Stimulated activated CD4-positive, alpha-beta T cell treated with anti-CD3 and anti-CD28 coated beads, Interleukin-4, amount 100 ng/mL, for 24 hours (primary cell): Measurements from ENCODE around the gene MMS22L.
A peak's percentile ranks its signal among the peaks of the same experiment; 100 is the strongest.

Experiments
- DNase-seq: peaks from one replicate; pipeline ENCODE4 v3.0.0-alpha.2; 2020

MMS22L gene

DNA sequence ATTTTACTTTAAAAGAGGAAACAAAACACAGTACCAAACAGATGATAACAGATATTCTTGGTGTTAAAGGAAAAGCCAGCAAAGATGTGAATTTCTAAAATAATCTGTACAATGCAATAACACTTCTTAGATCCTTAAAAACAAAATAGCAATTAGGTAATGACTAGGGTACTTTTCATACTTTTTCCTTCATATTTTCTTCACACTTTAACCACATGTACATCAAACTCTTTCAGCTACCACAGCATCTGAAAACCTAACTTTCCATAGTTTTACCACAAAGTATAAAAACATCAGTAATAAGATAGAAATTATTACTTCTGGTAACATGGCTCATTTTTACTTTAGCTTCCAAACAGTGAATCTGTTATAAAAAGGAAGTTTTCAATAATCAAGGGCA, 141.3 kb downstream of the MMS22L start:
- no peak for DNase-seq

DNA sequence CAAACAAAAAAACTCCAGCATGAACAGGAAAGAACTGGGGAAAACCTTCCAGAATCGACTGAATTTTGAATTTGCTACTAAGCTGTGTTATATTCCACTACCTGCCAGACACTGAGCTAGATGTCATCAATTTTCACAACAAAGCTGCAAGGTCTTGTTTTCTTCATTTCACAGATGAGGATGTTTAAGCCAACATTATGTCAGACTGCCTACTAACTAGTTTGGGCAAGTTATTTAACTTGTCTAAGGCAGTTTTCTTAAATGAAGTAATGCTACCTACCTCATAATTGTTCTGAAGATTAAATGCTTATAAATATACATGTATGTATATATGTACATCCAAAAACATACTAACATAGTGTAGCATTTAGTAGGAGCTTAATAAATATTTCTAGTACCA, 144.4 kb downstream of the MMS22L start:
- DNase-seq: no peak

- no peak for DNase-seq
Observed at GRCh38 chr6:97136626-97137358, 146.2 kb downstream of the MMS22L start.

DNA sequence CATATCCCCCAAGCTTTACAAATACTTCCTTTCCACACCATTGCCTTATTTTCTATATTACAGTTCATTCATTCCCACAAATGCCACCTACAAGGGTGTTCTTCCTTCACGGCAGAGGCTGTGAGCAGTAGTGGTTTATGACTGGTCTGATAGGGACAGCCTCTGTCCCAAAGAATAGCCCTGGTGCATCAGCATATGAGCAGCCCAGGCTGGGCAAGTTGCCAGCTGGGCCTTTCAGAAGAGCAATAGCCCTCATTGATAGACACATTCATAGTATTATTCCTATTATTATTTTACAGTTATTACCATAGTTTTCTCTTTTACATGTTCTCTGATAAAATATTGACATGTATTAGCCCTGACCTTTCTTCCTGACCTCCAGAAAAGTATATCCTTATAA, 149.9 kb downstream of the MMS22L start:
- no peak for DNase-seq

- no peak for DNase-seq
Observed at GRCh38 chr6:97129106-97129505, 153.9 kb downstream of the MMS22L start.

- no peak for DNase-seq
Observed at GRCh38 chr6:97128507-97128906, 154.5 kb downstream of the MMS22L start.

- no peak for DNase-seq
Observed at GRCh38 chr6:97123652-97124051, 159.4 kb downstream of the MMS22L start.

- DNase-seq: no peak
Observed at GRCh38 chr6:97123112-97123511, 159.9 kb downstream of the MMS22L start.

GRCh38 chr6:97120511-97120910, 162.5 kb downstream of the MMS22L start:
- DNase-seq: no peak

GRCh38 chr6:97114645-97115044, 168.4 kb downstream of the MMS22L start:
- DNase-seq: no peak

DNA sequence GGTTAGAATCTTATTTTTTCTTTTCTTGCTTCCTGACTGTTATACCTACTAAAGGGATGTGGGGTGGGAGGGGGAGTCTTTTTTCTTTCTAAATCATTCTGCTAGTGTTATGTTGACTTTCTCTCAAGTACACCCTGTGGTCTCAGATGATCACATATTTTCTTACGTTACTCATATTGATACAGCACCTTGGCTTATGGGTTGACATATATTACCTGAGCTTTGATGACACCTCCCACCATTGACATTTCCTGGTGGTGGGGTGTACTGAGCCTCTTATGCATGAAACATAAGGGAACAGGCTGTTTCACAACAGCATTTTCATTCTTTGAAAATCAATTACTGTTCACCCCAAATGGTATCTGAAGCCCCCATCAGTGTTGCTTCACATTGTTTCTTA, 169.8 kb downstream of the MMS22L start:
- DNase-seq: peak; percentile 10

DNA sequence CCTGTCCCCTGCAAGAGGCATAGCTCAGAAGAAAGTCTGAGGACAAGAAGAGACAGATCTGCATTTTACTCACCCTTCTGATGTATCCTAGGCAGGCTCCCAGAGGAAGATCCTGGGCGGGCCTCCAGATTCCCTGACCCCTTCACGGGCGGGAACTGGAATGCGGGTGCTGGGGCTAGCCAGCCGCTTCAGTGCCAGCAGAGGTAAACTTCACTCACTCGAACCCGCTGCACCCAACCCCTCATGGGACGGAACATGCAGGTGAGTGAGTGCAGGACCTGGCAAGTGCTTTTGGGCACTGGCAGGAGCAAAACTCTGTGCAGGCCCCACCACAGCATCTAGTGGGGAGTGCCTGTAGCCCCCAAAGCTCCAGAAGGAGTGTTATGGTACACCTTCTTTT, 171.8 kb downstream of the MMS22L start:
- no peak for DNase-seq

GRCh38 chr6:97110626-97111025, 172.4 kb downstream of the MMS22L start:
- DNase-seq: no peak

DNA sequence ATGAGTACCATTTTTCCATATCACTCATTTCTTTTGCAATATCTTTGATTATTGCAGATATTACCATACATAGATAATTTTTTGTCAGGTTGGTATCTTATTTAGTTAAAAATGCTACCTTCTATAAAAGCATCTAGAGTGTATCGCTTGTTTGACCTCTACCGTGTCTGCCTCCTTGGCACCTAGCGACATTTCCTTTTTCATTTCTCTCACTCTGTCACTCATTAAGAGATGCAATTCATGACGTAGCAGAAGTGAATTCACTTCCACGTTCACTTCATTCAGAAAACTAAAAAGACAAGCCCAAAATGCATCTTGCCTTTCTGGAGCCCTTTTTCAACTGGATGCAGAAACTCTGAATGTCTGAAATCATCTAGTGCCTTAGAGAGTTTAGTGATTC, 172.9 kb downstream of the MMS22L start:
- DNase-seq: no peak

GRCh38 chr6:97109444-97109843, 173.6 kb downstream of the MMS22L start:
- DNase-seq: no peak

DNA sequence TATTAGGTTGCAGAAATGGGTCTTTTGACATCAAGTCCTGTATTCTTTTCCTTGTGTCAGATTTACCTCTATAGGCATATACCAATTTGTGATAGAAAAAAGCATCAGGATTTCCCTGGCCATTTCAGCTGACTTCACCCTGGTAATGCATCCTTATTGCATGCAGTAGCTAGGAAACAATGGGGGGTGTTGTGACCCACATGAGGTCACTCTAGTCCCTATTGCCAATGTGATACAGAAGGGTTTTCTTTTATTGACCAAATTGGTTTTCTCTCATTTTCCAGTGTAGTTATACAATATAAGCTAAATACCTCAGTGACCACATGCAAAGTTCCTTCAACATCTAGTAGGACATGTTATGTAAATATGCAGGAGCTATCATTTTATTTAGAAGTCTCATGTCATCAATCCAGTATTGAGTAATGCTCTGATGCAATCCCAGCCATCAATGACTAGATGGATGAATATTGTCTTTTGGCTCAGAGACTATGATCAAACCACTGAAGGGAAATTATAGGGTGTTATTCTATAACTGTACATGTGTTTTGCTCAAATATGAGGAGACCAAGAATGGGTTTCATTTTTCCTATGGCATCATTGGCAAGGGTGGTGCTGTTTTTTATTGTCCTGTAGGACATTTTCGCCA, 180.7 kb downstream of the MMS22L start:
- DNase-seq: no peak

GRCh38 chr6:97100696-97101095, 182.3 kb downstream of the MMS22L start:
- no peak for DNase-seq

DNA sequence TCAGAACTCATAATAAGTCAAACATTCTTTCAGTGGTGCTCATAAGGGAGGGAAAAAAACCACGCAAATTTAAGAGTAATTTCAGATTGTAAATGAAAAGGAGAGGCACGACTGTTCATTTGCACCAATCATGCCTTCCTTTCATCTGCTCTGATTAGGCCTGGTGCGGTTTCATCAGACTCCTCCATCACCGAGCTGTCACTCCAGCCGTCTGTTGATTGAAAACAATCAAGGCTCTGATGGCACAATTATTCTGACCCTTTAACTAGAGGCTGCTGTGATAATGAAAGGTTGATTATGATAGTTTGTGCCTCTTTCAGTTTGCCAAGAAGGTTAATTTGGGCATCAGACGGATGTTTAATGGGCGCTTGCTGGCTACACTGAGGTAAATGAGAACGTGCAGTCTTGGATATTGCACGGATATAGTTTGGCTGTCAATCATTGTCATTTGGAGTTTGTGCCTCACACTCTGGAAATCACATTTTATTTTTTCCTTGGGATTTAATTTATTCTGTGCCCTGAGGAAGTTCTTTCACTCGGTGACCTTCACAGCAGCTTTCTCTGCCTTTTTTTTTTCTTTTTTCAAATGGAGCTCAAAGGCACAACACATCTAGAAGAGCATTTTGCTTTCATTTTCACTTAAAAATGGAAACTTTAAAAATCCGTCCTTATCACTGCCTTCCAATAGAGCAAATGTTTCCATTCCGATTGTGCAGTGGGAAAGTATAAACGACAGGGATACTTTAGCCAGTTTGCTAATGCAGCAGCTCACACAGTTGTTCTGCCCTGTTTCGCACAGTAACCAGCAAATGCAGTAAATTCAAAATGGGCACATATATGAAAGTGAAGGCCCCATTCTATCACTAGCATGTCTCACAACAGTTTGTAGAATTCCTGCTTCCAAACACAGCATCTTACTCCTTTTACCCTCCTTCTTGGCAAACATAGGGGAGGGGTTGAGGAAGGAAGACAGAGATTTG, 185.7 kb downstream of the MMS22L start:
- DNase-seq: no peak

DNA sequence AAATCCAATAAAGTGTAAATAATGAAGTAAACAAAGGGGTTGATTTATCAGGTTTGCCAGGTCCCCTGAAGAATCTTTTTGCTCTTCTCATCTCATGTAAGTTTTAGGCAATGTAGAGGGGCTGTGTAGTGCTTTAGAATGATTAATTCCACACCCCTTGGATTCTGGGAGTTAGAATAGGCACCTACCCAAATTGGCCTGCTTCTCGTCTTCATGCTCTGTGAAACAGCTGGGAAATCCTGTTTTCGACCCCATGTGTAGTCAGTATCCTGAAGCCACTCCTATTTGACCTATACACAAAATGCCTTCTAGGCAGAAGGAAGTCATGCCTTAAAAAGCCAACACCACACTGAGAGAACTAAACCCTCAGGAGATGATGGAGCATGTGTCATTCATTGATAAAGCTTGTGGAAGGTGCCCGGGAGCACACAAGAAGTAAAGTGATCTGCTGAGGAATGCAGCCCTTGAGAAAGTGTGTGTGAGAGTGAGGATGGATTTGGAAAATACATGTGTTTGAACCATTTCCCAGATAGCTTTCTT, 187.6 kb downstream of the MMS22L start:
- DNase-seq: no peak

DNA sequence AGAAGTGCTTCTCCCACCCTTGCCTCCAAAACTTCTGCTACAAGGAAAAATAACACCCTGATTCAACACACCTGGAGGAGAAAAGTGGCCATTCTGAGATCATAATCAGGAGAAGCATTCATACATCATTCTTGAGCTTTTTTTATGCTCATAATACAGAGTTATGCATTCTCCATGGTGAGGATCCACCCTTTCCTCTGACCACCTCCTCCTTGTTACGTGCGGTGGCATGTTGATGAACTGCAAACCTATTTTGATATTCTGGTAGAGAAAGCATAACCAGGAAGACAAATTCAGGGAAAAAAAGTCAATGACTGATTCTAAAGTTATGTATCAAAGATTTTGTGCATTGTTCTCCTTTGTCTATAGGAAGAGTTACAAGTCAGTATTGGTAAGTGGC, 188.6 kb downstream of the MMS22L start:
- DNase-seq: no peak

DNA sequence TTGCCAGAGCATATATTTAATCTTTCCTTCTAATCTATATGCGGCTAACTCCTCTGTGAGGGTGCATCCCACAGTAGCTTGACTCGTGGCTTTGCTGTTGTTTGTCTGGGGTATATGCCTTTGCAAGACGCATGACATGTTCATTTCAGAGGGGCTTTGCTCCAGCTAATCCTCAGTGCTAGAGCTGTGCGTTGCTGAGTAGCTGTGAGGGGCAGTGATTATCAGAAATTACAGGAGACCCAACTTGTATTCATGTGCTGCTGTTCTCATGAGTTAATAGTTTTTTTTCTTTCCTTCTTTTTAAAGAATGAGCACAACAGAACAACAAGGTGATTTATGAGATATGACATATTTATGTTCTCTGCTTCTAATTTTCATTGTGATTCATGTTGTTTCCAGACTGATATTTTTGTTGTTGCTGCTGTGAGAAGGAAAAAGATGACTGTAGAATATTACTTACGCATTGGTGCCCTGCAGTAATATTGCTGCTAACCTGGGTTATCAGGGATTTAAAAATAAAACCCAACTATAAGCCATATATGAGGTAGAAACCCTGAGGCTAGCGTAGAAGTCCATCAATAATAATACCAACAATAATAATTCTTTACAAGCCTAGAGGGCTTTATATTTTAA, 190.2 kb downstream of the MMS22L start:
- no peak for DNase-seq
